Neutrophil (primary cell): ENCODE data around the gene EXOC2.

Experiments
- H3K27ac ChIP-seq: fragments of 200-600 bp; sonication (generic); 2 replicates; pipeline ENCODE4 v1.5.1; 2016; ENCODE audit warnings: mild to moderate bottlenecking, moderate library complexity
- H3K27me3 ChIP-seq: fragments of 200-600 bp; sonication (generic); 2 replicates; pipeline ENCODE4 v1.6.0; 2016; ENCODE audit warnings: mild to moderate bottlenecking
- H3K36me3 ChIP-seq: fragments of 200-600 bp; sonication (generic); 2 replicates; pipeline ENCODE4 v1.5.1; 2017
- H3K4me1 ChIP-seq, 2 experiments: fragments of 200-600 bp in 1 of 2; sonication (generic) in 1 of 2; 1 replicate in 1 of 2; 2 replicates in 1 of 2; pipeline versions ENCODE4 v1.5.1 to v1.6.1; 2013 to 2016; ENCODE audit warnings: low read depth in 1 of 2, low read length in 1 of 2, mild to moderate bottlenecking in 1 of 2, moderate library complexity in 1 of 2; ENCODE audit not compliant: control insufficient read depth in 1 of 2, insufficient read depth in 1 of 2
- H3K4me3 ChIP-seq, 2 experiments: fragments of 200-600 bp in 1 of 2; sonication (generic) in 1 of 2; 1 replicate in 1 of 2; 2 replicates in 1 of 2; pipeline ENCODE4 v1.5.1; 2013 to 2016; ENCODE audit warnings: low read depth in 1 of 2, low read length in 1 of 2, mild to moderate bottlenecking in 1 of 2, moderate library complexity in 1 of 2
- H3K9me3 ChIP-seq: fragments of 200-600 bp; sonication (generic); 2 replicates; pipeline ENCODE4 v1.5.1; 2016
- CTCF ChIP-seq: fragments of 200-600 bp; sonication (generic); IDR thresholded peaks from 2 replicates; pipeline ENCODE4 v1.5.1; 2016; ENCODE audit warnings: antibody characterized with exemption

Gene EXOC2

GRCh38 chr6:558089-558488, 134.8 kb downstream of the EXOC2 start:
- TF ChIP-seq CTCF: no peak
- peaks cover 79% of the 10 kb centered on the region for H3K36me3 ChIP-seq
- no peak overlapping the region for H3K27ac ChIP-seq
- no peaks in the 10 kb centered on the region for H3K9me3 ChIP-seq
- H3K4me1 ChIP-seq: no peaks in the 10 kb centered on the region
- no peaks in the 10 kb centered on the region for H3K27me3 ChIP-seq
- H3K4me3 ChIP-seq: no peak overlapping the region

- TF ChIP-seq CTCF: no peak
- Histone ChIP-seq H3K27ac (no peak overlapping the region), H3K9me3 (no peaks in the 10 kb centered on the region), H3K27me3 (no peaks in the 10 kb centered on the region), H3K36me3 (peaks cover 64% of the 10 kb centered on the region), H3K4me1 (no peaks in the 10 kb centered on the region), H3K4me3 (no peak overlapping the region)
These were observed 141.0 kb downstream of the EXOC2 start for GRCh38 chr6:551829-552350.

- Histone ChIP-seq H3K4me3 (no peak overlapping the region), H3K4me1 (no peaks in the 10 kb centered on the region), H3K9me3 (no peaks in the 10 kb centered on the region), H3K27ac (no peak overlapping the region), H3K27me3 (no peaks in the 10 kb centered on the region), H3K36me3 (peaks cover 67% of the 10 kb centered on the region)
- no peak for TF ChIP-seq CTCF
These were observed 141.5 kb downstream of the EXOC2 start for GRCh38 chr6:551405-551804.

GRCh38 chr6:549906-550305, 143.0 kb downstream of the EXOC2 start:
- Histone ChIP-seq H3K4me3 (no peak overlapping the region), H3K27me3 (no peaks in the 10 kb centered on the region), H3K36me3 (peaks cover 56% of the 10 kb centered on the region), H3K4me1 (no peaks in the 10 kb centered on the region), H3K9me3 (no peaks in the 10 kb centered on the region), H3K27ac (no peak overlapping the region)
- TF ChIP-seq CTCF: no peak

GRCh38 chr6:548517-548916, 144.4 kb downstream of the EXOC2 start:
- no peak overlapping the region for H3K4me3 ChIP-seq

More at GRCh38 chr6:548517-548916, 144.4 kb downstream of the EXOC2 start:
- no peaks in the 10 kb centered on the region for H3K4me1 ChIP-seq
- no peak for TF ChIP-seq CTCF
- no peaks in the 10 kb centered on the region for H3K9me3 ChIP-seq
- H3K36me3 ChIP-seq: peaks cover 53% of the 10 kb centered on the region
- H3K27me3 ChIP-seq: no peaks in the 10 kb centered on the region
- H3K27ac ChIP-seq: no peak overlapping the region
